Panc1 (cell line): Measurements from ENCODE around the gene WRNIP1. TPM values are rescaled to one million over a fixed set of nuclear protein-coding genes. Genes with fewer than 3 reads are reported as not detected.

Source experiments
- ATAC-seq: fragments of 200-7000 bp; cut with Tn5 transposase; 2 replicates; pipeline ENCODE4 v1.9.1; 2020; ENCODE audit warnings: mild to moderate bottlenecking, moderate library complexity
- BruUV-seq: library from RNA; stranded (reverse); fragments of 400-500 nt; replicated peaks from 2 replicates; lab custom pipeline; 2021; lab: Mats Ljungman, UMichigan
- CTCF ChIA-PET: fragments of 300-600 bp; sonication (Branson Sonifier 250); formaldehyde crosslinking; loops from one replicate; lab custom pipeline; 2022; ENCODE audit warnings: antibody characterized with exemption; lab: Charles Lee
- POLR2A ChIA-PET: fragments of 300-600 bp; sonication (Branson Sonifier 250); formaldehyde crosslinking; loops from one replicate; lab custom pipeline; 2022; ENCODE audit warnings: antibody characterized with exemption; lab: Charles Lee
- DNase-seq: peaks from one replicate; pipeline ENCODE4 v3.0.0-alpha.2; 2010; ENCODE audit warnings: low read depth, low spot score
- H3K27ac ChIP-seq: 2 replicates; pipeline ENCODE4 v1.5.1; 2011; ENCODE audit warnings: mild to moderate bottlenecking, low read length, inconsistent platforms
- H3K27me3 ChIP-seq: fragments of 200-500 bp; sonication (Bioruptor generic); 2 replicates; pipeline ENCODE4 v1.6.0; 2014; ENCODE audit warnings: low read length, inconsistent platforms; ENCODE audit not compliant: control insufficient read depth, insufficient read depth
- H3K36me3 ChIP-seq: fragments of 200-500 bp; sonication (Bioruptor generic); 2 replicates; pipeline ENCODE4 v1.5.1; 2014; ENCODE audit warnings: inconsistent platforms, mild to moderate bottlenecking, low read length, moderate library complexity; ENCODE audit not compliant: control insufficient read depth, insufficient read depth
- H3K4me1 ChIP-seq: 2 replicates; pipeline ENCODE4 v1.5.1; 2011; ENCODE audit warnings: inconsistent platforms, mild to moderate bottlenecking, low read length, moderate library complexity; ENCODE audit not compliant: control insufficient read depth, insufficient read depth
- H3K4me3 ChIP-seq, 2 experiments: 2 replicates each; pipeline ENCODE4 v1.5.1; 2011 to 2012; ENCODE audit warnings: low read depth in 2 of 2, low read length in 2 of 2, mild to moderate bottlenecking in 2 of 2, inconsistent platforms in 1 of 2, moderate library complexity in 1 of 2
- H3K9me3 ChIP-seq: fragments of 200-500 bp; sonication (Bioruptor generic); 2 replicates; pipeline ENCODE4 v1.5.1; 2014; ENCODE audit warnings: low read depth, mild to moderate bottlenecking, inconsistent platforms, low read length, moderate library complexity; ENCODE audit not compliant: control insufficient read depth, insufficient read depth
- CTCF ChIP-seq: fragments of 450-650 bp; IDR thresholded peaks from 2 replicates; pipeline ENCODE4 v1.5.1; 2017; ENCODE audit warnings: mild to moderate bottlenecking
- POLR2AphosphoS5 ChIP-seq: IDR thresholded peaks from 2 replicates; pipeline ENCODE4 v1.6.1; 2012; ENCODE audit warnings: mild to moderate bottlenecking, low read depth, low read length, moderate library complexity
- REST ChIP-seq, 2 experiments: IDR thresholded peaks; 2 replicates each; pipeline ENCODE4 v1.6.1; 2011 to 2012; ENCODE audit warnings: low read depth in 2 of 2, control low read depth in 1 of 2, low read length in 1 of 2, mild to moderate bottlenecking in 1 of 2, moderate library complexity in 1 of 2; ENCODE audit not compliant: insufficient read depth in 1 of 2
- SIN3A ChIP-seq: IDR thresholded peaks from 2 replicates; pipeline ENCODE4 v1.6.1; 2012; ENCODE audit warnings: low read depth, mild to moderate bottlenecking, low read length, moderate library complexity, borderline replicate concordance; ENCODE audit not compliant: insufficient read depth
- TCF7L2 ChIP-seq: IDR thresholded peaks from 2 replicates; pipeline ENCODE4 v1.6.1; 2011; ENCODE audit warnings: mild to moderate bottlenecking, low read depth, low read length, inconsistent platforms
- in situ Hi-C: cut with HindIII; loops from 2 replicates; pipeline ENCODE4 v1.10.0; 2016; ENCODE audit warnings: low sequenced_read_pairs, low pct_unique_long_range_greater_than_20kb
- intact Hi-C: fragments of 100-400 bp; cut with micrococcal nuclease; formaldehyde crosslinking; loops from one replicate; pipeline ENCODE4 v1.10.0; 2022; ENCODE audit not compliant: unreplicated experiment
- total RNA-seq: library from RNA; stranded (reverse); gene quantifications from one replicate; pipeline ENCODE4 v1.2.1, GENCODE V29; 2021; ENCODE audit not compliant: unreplicated experiment

The WRNIP1 gene
- total RNA-seq, 1 experiment from 2014 or later: 69.1 TPM

GRCh38 chr6:2798586-2799134, 33.5 kb downstream of the WRNIP1 start:
- in situ Hi-C loops (no loop called here), intact Hi-C loops (no loop called here)
- Histone ChIP-seq H3K36me3 (no peaks in the 10 kb centered on the region), H3K4me1 (peaks cover 4% of the 10 kb centered on the region; the same call in 1 of the 2 replicates), H3K9me3 (no peaks in the 10 kb centered on the region), H3K4me3 (no peak overlapping the region), H3K27ac (no peak overlapping the region), H3K27me3 (no peaks in the 10 kb centered on the region)
- ChIA-PET POLR2A (interaction anchor here (0.6 kb wide), 1 partner anchor 41 kb away, joined by 3 read pairs; no protein-coding TSS in a partner anchor), CTCF (no interaction called here)
- DNase-seq (no peak), ATAC-seq (no peak)
- TF ChIP-seq TCF7L2 (no peak), SIN3A (no peak), CTCF (no peak), REST (IDR thresholded peaks at IDR 0.05; ENCODE audit: insufficient read depth in 1 of 2, low read depth in 2 of 2, low read length in 1 of 2) (no peak), POLR2AphosphoS5 (no peak)
- BruUV-seq: no TSS peak

GRCh38 chr6:2799936-2800527, 34.8 kb downstream of the WRNIP1 start:
- in situ Hi-C loops (no loop called here), intact Hi-C loops (no loop called here)
- DNase-seq (no peak), ATAC-seq (no peak)
- POLR2A ChIA-PET: no interaction called here
- H3K27ac ChIP-seq: no peak overlapping the region
- no TSS peak for BruUV-seq
- peaks cover 4% of the 10 kb centered on the region; the same call in 1 of the 2 replicates for H3K4me1 ChIP-seq
- no peaks in the 10 kb centered on the region for H3K9me3 ChIP-seq
- H3K4me3 ChIP-seq: no peak overlapping the region
- H3K27me3 ChIP-seq: no peaks in the 10 kb centered on the region
- CTCF ChIA-PET: no interaction called here
- no peaks in the 10 kb centered on the region for H3K36me3 ChIP-seq
- no peak for TF ChIP-seq TCF7L2
- no peak for TF ChIP-seq SIN3A
- no peak for TF ChIP-seq REST (IDR thresholded peaks at IDR 0.05; ENCODE audit: insufficient read depth in 1 of 2, low read depth in 2 of 2, low read length in 1 of 2)
- no peak for TF ChIP-seq CTCF
- TF ChIP-seq POLR2AphosphoS5: no peak
